Measurements from ENCODE around the gene VILL.

- peak; percentile 11 for TF ChIP-seq CTCF (IDR thresholded peaks at IDR 0.05; ENCODE audit: borderline replicate concordance, extremely low read depth, low read length, poor library complexity, severe bottlenecking)
- no peak for TF ChIP-seq EZH2 (IDR thresholded peaks at IDR 0.05; ENCODE audit: borderline replicate concordance, low read depth, low read length, severe bottlenecking)
Observed at GRCh38 chr3:37993820-37994638, 3.4 kb downstream of the VILL start.
